Chondrocyte (in vitro differentiated cells): ENCODE measurements around the gene JAKMIP3. TPM values are rescaled to one million over a fixed set of nuclear protein-coding genes. Genes with fewer than 3 reads are reported as not detected.

ENCODE experiments used
- DNase-seq: peaks from one replicate; pipeline ENCODE4 v3.0.0; 2021; ENCODE audit warnings: mixed read lengths, low spot score
- H3K27ac Mint-ChIP-seq: one replicate; pipeline ENCODE4 v1.8.0; 2021; ENCODE audit warnings: mild to moderate bottlenecking, moderate library complexity, mixed read lengths; ENCODE audit not compliant: unreplicated experiment
- H3K27me3 Mint-ChIP-seq: 2 replicates; pipeline ENCODE4 v1.8.0; 2021; ENCODE audit warnings: low read depth, mixed read lengths
- H3K36me3 Mint-ChIP-seq: 2 replicates; pipeline ENCODE4 v1.8.0; 2021; ENCODE audit warnings: low read depth, mixed read lengths
- H3K4me1 Mint-ChIP-seq: 2 replicates; pipeline ENCODE4 v1.8.0; 2021; ENCODE audit warnings: low read depth, mild to moderate bottlenecking, mixed read lengths
- H3K4me3 Mint-ChIP-seq: one replicate; pipeline ENCODE4 v1.8.0; 2021; ENCODE audit warnings: mild to moderate bottlenecking, moderate library complexity, mixed read lengths; ENCODE audit not compliant: unreplicated experiment
- H3K9me3 Mint-ChIP-seq: 2 replicates; pipeline ENCODE4 v1.8.0; 2021; ENCODE audit warnings: low read depth, mixed read lengths
- long read RNA-seq: library from polyadenylated mRNA; stranded (forward); transcript quantifications from one replicate; pipeline ENCODE4 v2.0.0, GENCODE V29; 2021
- total RNA-seq: library from RNA; stranded (reverse); gene quantifications from 3 replicates; pipeline ENCODE4 v1.2.1, GENCODE V29; 2021
- TF ChIP-seq, protein P1 (sequence below): fragments of 200-600 bp; sonication (generic); IDR thresholded peaks from 2 replicates; pipeline ENCODE4 v1.5.0; 2021; ENCODE audit warnings: antibody characterized with exemption, mild to moderate bottlenecking, moderate library complexity

JAKMIP3 gene
- 0.67 to 1.6 TPM (median 0.69 TPM) in 3 replicates for total RNA-seq
- long read RNA-seq, partial matches to known transcripts, result 0 of 1 reads
- long read RNA-seq, other reads (novel, unspliced or antisense), result 1 of 1 reads

DNA sequence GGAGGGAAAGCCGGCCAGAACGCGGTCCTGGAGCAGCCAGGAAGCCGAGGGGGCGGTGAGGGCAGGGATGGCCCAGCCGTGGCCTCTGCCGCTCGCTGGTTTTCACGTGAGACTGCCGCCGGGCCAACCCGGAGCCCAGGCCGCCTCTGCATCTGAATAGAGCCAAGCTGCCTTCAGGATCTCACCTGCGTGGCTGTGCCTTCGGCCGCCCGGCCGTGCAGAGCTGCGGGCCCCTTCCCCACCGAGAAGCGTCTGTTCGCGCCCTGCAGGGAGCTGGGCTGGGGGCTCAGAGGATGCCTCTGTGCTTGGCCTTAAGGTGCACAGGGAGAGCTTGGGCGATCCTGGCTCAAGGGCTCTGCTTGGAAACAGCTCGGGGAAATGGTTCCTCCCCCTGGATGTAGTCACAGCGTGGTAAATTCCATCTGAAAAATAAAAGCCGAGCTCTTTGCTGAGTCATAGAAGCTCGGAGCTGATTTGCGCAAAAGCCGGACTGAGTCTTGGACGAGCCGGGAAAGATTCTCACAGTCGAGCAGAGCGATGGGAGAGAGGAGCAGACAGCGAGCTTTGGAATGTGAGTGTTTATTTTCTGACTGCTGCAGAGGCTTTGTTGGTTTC, at the start of gene JAKMIP3:
Gene JAKMIP3, plus strand, starts transcription at position 456 of the 615 bp plus-strand sequence. CDS start 38,863 bp downstream, outside the sequence.
- peaks cover 2% of the 10 kb centered on the region for H3K9me3 Mint-ChIP-seq

DNA sequence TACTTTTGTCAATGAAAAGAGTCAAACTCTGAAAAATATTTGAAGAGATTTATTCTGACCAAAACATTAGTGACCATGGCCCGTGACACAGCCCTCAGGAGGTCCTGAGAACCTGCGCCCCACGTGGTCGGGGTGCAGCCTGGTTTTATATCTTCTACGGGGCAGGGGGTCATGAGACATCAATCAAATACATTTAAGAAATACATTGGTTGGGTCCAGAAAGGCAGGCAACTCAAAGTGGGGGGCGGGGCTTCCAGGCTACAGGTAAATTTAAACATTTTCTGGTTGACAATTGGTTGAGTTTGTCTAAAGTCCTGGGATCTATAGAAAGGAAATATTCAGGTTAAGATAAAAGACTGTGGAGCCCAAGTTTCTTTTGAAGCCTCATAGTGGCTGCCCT, 49.2 kb upstream of the JAKMIP3 start:
- Mint-ChIP-seq H3K27me3 (peaks cover 30% of the 10 kb centered on the region), H3K27ac (no peak overlapping the region), H3K36me3 (no peaks in the 10 kb centered on the region), H3K4me1 (no peaks in the 10 kb centered on the region), H3K4me3 (no peak overlapping the region), H3K9me3 (no peaks in the 10 kb centered on the region)
- DNase-seq, result no peak
- TF ChIP-seq, protein P1, sequence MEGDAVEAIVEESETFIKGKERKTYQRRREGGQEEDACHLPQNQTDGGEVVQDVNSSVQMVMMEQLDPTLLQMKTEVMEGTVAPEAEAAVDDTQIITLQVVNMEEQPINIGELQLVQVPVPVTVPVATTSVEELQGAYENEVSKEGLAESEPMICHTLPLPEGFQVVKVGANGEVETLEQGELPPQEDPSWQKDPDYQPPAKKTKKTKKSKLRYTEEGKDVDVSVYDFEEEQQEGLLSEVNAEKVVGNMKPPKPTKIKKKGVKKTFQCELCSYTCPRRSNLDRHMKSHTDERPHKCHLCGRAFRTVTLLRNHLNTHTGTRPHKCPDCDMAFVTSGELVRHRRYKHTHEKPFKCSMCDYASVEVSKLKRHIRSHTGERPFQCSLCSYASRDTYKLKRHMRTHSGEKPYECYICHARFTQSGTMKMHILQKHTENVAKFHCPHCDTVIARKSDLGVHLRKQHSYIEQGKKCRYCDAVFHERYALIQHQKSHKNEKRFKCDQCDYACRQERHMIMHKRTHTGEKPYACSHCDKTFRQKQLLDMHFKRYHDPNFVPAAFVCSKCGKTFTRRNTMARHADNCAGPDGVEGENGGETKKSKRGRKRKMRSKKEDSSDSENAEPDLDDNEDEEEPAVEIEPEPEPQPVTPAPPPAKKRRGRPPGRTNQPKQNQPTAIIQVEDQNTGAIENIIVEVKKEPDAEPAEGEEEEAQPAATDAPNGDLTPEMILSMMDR, result no peak

More for the DNA sequence above, at the start of gene JAKMIP3:
- Mint-ChIP-seq H3K36me3 (no peaks in the 10 kb centered on the region), H3K4me1 (peaks cover 17% of the 10 kb centered on the region), H3K27me3 (peaks cover 15% of the 10 kb centered on the region), H3K27ac (peak within 1 kb of the TSS; percentile 93), H3K4me3 (peak within 1 kb of the TSS; percentile 85)
- DNase-seq, result peak; percentile 71
- TF ChIP-seq, protein P1, result peak; percentile 22

DNA sequence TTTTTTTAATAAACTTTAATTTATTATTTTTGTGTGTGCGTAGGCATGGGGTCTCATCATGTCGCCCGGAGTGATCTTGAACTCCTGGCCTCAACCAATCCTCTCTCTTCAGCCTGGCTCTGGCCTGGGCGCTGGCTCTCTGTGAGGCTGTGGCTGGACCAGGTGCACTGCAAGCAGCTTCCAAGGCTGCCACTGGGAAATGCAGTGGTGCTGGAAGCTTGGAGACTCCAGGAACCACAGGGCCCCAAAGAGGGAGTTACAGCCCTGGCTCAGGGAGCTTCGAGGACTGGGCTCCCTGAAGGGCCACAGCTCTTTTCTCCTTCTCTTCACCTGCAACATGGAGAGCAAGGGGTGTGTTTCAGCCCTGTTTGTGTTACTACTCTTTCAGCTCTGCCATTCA, 47.3 kb upstream of the JAKMIP3 start:
- Mint-ChIP-seq H3K27ac (no peak overlapping the region), H3K27me3 (peaks cover 25% of the 10 kb centered on the region), H3K4me1 (peaks cover 5% of the 10 kb centered on the region), H3K9me3 (no peaks in the 10 kb centered on the region), H3K4me3 (no peak overlapping the region), H3K36me3 (no peaks in the 10 kb centered on the region)
- TF ChIP-seq, protein P1, result no peak
- DNase-seq, result no peak

DNA sequence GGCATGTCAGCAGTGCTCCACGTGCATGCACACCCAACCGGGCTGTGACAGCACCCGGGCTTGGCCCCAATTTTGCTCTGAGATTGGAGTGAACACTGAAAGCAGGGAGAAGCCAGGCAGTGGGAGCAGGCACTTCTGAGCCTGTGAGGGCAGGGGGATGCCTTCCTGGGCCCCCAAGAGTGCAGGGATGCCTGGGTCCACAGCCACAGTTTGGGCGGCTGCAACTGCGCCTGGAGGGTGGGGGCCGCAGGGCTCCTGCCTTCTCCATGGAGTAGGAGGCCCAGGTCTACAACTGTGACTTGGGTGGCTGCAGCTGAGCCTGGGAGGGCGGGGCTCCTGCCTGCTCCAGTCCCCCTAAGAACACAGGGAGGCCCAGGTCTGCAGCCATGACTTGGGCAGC, 46.4 kb upstream of the JAKMIP3 start:
- peaks cover 29% of the 10 kb centered on the region for H3K27me3 Mint-ChIP-seq
- no peak overlapping the region for H3K27ac Mint-ChIP-seq
- no peaks in the 10 kb centered on the region for H3K36me3 Mint-ChIP-seq
- no peak overlapping the region for H3K4me3 Mint-ChIP-seq
- TF ChIP-seq, protein P1, result no peak
- no peak for DNase-seq
- H3K4me1 Mint-ChIP-seq, result peaks cover 5% of the 10 kb centered on the region
- H3K9me3 Mint-ChIP-seq, result no peaks in the 10 kb centered on the region

DNA sequence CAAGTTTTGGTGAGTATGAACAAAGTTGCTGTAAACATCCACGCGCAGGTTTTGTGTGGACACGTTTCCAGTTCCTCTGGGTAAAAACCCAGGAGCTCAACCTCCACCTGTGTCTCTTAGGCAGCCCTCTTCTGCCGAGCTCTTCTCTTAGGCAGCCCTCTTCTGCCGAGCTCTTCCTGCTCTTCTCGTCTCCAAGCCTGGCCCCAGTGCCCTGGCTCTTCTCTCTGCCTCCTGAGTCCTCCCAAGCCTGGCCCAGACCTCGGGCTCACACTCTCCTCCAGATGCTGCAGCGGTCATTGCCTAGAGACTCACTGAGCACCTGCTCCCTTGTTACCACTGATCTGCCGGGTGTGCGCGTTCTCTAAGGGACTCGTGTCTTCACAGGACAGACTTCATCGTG, 45.3 kb upstream of the JAKMIP3 start:
- DNase-seq, result no peak
- no peak overlapping the region for H3K4me3 Mint-ChIP-seq
- H3K27me3 Mint-ChIP-seq, result peaks cover 39% of the 10 kb centered on the region
- H3K27ac Mint-ChIP-seq, result no peak overlapping the region
- peaks cover 5% of the 10 kb centered on the region for H3K4me1 Mint-ChIP-seq
- no peaks in the 10 kb centered on the region for H3K36me3 Mint-ChIP-seq
- TF ChIP-seq, protein P1, result no peak
- H3K9me3 Mint-ChIP-seq, result no peaks in the 10 kb centered on the region
